GM19351 (cell line): ENCODE results near the gene KIF22.

ENCODE experiments used
- ATAC-seq: cut with Tn5 transposase; IDR thresholded peaks from one replicate; pipeline ENCODE4 v1.9.1; 2021; ENCODE audit warnings: mild to moderate bottlenecking, moderate library complexity; ENCODE audit not compliant: unreplicated experiment

KIF22 gene

DNA sequence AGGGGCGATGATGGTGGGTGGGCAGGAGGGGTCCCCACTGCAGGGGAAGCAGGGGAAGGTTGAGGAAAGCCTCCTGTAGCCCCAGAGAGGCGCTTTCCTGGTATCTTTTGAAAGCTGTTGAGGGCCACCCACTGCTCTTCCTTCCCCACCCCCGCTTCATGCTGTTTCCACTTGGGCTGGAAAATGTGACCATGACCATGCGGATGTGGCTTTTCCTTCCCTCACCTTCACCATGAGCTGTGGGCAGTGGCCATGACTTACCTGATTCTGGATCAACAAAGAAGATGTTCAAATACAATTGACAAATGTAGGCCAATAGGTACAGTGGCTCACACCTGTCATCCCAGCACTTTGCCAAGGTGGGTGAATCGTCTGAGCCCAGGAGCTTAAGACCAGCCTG is 43.5 kb downstream of the KIF22 start:
- ATAC-seq: no peak

DNA sequence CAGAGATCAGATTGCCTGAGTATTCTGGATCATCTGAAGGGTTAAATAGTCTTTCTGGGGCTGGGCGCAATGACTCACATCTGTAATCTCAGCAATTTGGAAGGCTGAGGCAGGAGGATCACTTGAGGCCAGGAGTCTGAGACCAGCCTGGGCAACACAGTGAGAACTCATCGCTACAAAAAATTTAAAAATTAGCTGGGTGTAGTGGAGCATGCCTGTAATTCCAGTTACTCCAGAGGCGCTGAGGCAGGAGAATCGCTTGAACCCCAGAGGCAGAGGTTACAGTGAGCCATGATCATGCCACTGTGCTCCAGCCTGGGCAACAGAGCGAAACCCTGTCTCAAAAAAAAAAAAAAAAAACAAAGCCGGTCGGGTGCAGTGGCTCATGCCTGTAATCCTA is 45.4 kb downstream of the KIF22 start:
- no peak for ATAC-seq

DNA sequence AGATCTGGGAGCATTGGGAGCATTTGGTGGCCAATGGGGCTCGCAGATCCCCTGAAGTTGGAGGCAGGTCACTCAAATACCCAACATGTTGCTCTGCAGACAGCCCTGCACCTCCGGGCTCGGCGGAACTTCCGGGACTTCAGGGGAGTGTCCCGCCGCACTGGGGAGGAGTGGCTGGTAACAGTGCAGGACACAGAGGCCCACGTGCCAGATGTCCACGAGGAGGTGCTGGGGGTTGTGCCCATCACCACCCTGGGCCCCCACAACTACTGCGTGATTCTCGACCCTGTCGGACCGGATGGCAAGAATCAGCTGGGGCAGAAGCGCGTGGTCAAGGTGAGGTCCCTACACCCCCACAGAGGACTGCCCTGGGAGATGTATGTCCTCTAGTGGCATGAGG is 46.1 kb downstream of the KIF22 start:
- ATAC-seq: no peak

DNA sequence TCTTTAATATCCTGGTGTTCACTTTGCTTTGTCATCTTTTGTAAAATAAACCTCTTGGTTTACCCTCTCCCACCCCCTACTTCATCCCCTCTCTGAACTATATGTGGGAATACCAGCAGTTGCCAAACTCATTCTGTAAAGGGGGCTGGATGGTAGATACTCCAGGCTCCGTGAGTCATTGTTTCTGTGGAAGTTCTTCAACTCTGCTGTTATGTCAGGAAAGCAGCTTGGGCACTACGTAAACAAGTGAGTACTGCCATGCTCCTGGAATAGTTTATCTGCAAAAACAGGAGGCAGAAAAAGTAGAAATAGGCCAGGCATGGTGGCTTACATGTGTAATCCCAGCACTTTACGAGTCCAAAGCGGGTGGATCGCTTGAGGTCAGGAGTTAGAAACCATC is 47.3 kb downstream of the KIF22 start:
- ATAC-seq: no peak

DNA sequence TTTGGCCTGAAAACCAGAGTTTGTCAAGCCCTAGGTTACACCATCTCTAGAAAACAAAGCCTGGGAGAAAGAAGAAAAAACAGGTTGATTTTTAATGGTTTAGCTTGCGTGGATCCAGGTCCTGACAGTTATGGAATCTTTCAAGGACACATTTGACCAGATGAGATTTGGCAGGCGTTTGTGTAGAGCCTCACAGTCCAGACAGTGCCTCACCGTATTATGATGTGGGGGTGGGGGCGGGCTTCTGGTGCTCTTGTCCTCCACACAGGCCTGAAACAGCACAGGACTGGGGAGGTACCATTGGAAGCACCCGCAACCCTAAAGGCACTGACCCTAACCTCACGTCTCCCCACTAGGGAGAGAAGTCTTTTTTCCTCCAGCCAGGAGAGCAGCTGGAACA is 49.3 kb downstream of the KIF22 start:
- ATAC-seq: no peak

DNA sequence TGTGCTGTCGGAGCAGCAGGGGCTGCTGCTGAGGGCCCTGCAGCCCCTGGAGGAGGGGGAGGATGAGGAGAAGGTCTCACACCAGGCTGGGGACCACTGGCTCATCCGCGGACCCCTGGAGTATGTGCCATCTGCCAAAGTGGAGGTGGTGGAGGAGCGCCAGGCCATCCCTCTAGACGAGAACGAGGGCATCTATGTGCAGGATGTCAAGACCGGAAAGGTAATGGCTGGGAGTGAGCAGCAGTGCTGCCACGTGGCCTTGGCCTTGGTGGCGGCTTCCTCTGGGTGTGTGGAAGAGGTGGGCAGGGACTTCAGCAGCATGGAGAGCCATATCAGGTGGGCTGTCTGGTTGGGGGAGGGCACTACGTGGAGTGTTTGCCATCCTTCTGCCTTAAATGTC is 49.7 kb downstream of the KIF22 start:
- ATAC-seq: no peak

DNA sequence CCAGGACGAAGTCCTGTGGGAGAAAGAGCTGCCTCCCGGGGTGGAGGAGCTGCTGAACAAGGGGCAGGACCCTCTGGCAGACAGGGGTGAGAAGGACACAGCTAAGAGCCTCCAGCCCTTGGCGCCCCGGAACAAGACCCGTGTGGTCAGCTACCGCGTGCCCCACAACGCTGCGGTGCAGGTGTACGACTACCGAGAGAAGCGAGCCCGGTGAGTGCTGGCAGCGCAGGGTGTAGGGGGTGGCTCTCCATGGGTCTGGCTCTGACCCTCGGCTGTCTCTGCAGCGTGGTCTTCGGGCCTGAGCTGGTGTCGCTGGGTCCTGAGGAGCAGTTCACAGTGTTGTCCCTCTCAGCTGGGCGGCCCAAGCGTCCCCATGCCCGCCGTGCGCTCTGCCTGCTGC is 51.1 kb downstream of the KIF22 start:
- ATAC-seq: no peak

DNA sequence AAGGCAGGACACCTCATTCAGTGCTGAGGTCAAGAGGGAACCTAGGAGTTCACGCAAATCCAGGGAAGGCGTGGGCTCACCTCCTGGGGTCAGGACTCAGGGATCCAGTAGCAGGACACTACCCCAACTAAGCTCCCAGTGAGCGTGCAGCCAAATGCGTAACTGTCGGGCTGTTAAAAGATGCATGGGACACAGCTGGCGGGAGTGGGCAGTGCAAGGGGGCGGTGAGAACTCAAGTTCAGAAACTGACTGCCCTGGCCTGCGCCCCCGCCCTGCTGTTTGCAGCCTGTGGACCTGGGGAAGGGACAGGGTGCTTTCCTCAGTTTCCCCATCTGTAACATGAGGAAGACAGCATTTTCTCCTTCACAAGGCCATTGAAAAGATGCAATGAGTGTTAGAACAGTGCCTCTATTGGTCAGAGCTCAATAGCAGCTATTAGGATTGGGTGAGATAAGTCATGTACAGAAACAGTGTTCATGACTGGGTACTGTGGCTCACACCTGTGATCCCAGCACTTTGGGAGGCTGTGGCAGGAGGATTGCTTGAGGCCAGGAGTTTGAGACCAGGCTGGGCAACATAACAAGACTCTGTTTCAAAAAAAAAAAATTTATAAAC is 52.3 kb downstream of the KIF22 start:
- ATAC-seq: no peak

DNA sequence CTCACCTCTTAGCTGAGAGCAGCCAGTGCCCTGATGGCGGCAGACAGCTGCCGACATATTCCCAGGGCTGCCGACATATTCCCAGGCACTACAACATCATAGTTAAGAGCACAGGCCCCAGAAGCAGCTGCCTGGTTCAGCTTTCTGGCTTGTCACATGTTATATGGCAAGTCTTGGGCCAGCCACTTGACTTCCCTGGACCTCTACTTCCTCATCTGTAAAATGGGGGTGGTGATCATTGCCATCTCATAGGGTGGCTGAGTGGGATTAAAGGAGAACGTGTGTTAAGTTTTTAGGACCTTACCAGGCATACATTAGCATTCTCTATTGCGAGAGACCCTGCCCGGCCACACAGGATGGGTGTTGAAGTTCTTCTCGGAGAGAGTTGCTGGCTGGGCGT is 53.4 kb downstream of the KIF22 start:
- no peak for ATAC-seq

DNA sequence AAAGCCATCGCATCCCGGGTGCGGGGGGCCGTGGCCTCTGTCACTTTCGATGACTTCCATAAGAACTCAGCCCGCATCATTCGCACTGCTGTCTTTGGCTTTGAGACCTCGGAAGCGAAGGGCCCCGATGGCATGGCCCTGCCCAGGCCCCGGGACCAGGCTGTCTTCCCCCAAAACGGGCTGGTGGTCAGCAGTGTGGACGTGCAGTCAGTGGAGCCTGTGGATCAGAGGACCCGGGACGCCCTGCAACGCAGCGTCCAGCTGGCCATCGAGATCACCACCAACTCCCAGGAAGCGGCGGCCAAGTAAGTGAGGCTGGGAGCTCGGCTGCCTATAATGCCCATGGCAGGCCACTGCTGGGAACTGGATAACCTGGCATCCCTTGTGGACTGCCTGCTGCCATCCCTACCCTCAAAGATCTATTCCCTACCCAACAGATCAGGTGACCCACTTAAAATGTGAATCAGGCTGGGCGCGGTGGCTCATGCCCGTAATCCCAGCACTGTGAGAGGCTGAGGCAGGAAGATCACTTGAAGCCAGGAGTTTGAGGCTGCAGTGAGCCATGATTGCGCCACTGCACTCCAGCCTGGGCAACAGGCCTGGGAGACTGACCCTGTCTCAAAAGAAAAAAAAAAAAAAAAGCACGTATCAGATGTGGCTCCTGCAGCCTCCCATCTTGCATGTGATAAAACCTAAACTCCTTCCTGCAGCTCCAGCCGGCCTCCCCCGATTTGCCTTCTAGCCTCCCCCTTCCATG is 54.2 kb downstream of the KIF22 start:
- no peak for ATAC-seq

DNA sequence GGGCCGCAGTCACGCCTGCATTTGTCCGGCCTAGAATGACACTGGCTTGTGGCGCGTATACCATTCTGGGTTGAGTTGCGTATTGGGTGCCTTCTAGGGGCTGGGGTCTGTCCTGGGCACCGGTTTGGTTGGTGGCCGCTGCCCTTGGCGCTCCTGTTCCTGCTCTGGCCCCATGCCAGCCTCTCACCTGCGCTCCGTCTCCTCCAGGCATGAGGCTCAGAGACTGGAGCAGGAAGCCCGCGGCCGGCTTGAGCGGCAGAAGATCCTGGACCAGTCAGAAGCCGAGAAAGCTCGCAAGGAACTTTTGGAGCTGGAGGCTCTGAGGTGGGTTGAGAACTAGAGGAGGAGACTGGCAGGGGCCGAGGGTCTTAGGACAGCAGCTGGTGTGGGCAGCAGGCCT is 55.1 kb downstream of the KIF22 start:
- ATAC-seq: no peak

DNA sequence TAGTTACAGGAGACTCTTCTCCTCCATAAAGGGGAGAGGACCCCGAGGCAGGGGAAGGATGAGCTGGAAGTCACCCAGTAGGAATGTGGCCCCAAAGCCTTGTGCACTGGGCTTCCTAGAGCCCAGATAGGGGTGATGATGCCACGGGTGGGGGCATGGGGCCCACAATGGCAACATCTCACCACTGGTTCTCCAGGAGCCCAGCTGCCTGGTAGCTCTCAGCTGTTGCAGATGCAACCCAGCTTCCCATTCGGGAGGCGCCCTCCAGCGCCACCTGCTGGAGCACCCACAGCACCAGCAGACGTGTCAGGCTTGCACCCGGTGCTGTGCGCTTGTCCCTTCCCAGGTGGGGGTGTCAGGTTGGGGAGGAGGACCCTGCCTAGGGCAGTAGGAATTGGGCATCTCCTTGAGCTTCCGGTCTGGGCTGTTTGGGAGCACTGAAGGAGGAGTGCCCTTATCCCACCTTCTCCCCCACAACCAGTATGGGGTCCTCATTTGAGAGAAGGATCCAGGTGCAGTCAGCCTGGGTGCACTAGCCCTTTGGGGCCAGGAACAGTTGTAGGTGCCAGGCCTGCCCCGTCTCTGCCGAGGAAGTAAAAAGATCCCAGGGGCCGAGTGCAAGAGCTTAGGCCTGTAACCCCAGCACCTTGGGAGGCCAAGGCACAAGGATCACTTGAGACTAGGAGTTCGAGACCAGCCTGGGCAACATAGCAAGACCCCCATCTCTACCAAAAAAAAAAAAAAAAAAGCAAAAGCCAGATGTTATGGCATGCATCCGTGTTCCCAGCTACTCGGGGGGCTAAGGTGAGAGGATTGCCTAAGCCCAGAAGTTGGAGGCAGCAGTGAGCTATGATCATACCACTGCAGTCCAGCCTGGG is 58.1 kb downstream of the KIF22 start:
- no peak for ATAC-seq

DNA sequence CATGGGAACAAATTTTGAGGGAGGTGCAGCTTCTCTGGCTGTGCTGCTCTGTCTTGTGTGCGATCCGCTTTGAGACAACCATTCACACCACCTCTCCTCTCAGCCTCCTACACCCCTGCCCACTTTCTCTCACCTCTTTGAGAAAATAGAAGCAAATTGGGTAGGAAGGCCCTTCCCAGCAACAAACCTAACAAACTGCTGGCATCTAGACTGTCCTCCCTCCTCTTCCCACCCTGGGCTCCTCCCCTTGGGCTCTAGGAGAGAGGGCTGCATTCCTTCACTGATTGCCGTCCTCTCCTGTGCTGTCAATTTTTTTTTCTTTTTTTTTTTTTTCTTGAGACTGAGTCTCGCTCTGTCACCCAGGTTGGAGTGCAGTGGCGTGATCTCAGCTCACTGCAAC is 59.0 kb downstream of the KIF22 start:
- no peak for ATAC-seq

DNA sequence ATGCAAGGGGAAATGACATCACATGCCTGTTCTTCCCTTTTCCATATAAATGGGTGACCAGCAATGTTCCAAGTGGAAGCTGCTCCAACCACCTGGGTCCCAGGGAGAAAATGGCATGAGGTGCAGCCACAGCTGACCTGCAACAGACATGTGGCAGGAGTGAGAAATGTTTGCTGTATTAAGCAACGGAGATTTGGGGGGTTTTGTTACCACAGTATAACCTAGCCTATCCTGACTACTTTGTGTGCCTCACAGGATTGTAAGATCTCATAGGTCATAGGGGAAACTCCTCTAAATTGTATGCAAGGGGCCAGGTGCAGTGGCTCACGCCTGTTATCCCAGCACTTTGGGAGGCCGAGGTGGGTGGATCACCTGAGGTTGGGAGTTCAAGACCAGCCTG is 60.4 kb downstream of the KIF22 start:
- no peak for ATAC-seq

DNA sequence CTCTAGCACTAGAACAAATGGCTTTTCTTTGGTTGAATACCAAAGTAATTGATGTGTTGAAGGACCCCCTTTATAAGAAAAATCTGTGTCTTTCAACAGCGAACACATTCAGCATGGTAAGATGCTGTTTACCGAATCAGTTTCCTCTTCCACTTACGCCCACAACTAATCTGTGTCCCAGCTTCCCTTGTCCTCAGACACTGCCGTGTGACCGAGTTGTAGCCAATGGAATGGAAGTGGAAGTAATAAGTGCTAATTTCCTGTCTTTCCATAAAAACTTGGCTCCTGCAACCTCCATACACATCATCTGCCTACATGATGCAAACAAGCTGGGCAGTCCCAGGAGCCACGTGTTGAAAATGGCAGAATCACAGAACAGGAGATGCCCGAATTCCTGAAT is 62.1 kb downstream of the KIF22 start:
- no peak for ATAC-seq

DNA sequence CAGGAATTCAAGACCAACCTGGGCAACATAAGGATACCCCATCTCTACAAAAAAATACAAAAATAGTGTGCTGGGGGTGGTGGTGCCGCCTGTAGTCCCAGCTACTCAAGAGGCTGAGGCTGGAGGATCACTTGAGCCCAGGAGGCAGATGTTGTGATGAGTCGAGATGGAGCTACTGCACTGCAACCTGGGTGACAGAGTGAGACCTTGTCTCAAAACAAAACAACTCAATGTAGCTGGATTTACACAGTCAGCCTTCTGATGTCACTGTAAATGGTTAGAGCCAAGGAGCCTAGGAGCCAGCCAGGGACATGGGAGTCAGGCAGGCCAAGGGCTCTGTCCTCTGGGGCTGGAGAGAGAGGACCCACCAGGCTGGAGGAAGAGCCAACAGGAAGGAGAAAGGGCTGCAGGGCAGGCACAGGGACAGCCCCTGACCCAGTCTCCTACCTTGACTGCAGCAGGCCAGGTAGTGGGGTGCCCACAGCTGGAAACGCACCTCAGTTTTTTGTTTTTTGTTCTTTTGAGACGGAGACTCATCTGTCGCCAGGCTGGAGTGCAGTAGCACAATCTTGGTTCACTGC is 64.1 kb downstream of the KIF22 start:
- no peak for ATAC-seq
